ENCODE data around the gene C6orf89. TPM values are rescaled to one million over a fixed set of nuclear protein-coding genes. Genes with fewer than 3 reads are reported as not detected.

The C6orf89 gene
- total RNA-seq, 1 experiment from 2014 or later, result 11.8 TPM

DNA sequence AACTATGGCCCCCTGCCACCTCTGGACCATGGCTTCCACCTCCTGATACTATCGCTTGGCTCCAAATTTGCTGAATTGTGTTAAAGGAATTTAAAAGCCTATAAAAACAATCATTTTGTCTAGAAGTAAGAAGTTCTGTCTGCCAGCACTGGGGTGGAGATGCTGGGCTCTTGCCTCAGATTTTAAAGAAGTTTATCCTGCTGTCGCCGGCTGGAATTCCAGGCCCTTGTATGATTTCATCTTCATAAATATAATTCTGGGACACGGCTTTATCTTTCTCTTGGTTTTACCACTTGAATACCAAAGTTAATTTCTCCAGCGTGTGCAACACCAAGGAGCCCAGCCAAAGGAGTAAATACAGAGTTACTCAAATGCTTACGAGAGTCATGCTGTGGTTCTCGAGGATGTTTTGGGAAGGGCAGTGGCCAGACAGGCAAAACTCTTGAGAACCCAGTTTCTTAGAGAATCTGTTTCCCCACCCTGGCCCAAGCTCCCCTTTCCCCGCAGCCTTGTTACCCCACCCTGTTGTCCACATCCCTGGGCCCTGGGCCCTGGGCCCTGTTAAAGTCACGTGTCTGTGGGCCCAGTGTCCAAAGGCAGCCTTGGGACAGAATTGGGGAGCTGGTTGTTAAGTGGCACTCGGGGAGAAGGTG, 31.9 kb downstream of the C6orf89 start:
- no peak overlapping the region for H2BK15ac ChIP-seq (ENCODE audit: low read depth, low read length)
- H3K79me2 ChIP-seq (ENCODE audit: insufficient read depth, low read length), result no peaks in the 10 kb centered on the region
- H3K9me3 ChIP-seq (ENCODE audit: control insufficient read depth, low read depth, low read length), result no peaks in the 10 kb centered on the region
- no peak overlapping the region for H2BK20ac ChIP-seq (ENCODE audit: low read depth, low read length, poor library complexity, severe bottlenecking)
- H3K9ac ChIP-seq (ENCODE audit: extremely low read depth, insufficient read length, low read length), result no peak overlapping the region
- no peaks in the 10 kb centered on the region for H3K4me1 ChIP-seq (ENCODE audit: insufficient read depth, low read length)
- Mint-ChIP-seq H3K36me3 (ENCODE audit: insufficient read depth in 1 of 3, low read depth in 3 of 3) (peaks cover 0 to 2% (median 0%) of the 10 kb centered on the region in 3 experiments; a peak in 1 of 7 replicates), H3K9me3 (no peaks in the 10 kb centered on the region), H3K27ac (no peak overlapping the region), H3K4me1 (peaks cover 4 to 8% of the 10 kb centered on the region in 2 experiments), H3K27me3 (ENCODE audit: low read depth) (no peaks in the 10 kb centered on the region), H3K4me3 (no peak overlapping the region)
- no peak overlapping the region for H3K56ac ChIP-seq (ENCODE audit: insufficient read length, low read depth, low read length)
- H3K4ac ChIP-seq (ENCODE audit: low read depth, low read length), result no peak overlapping the region
- TF ChIP-seq, protein P1, sequence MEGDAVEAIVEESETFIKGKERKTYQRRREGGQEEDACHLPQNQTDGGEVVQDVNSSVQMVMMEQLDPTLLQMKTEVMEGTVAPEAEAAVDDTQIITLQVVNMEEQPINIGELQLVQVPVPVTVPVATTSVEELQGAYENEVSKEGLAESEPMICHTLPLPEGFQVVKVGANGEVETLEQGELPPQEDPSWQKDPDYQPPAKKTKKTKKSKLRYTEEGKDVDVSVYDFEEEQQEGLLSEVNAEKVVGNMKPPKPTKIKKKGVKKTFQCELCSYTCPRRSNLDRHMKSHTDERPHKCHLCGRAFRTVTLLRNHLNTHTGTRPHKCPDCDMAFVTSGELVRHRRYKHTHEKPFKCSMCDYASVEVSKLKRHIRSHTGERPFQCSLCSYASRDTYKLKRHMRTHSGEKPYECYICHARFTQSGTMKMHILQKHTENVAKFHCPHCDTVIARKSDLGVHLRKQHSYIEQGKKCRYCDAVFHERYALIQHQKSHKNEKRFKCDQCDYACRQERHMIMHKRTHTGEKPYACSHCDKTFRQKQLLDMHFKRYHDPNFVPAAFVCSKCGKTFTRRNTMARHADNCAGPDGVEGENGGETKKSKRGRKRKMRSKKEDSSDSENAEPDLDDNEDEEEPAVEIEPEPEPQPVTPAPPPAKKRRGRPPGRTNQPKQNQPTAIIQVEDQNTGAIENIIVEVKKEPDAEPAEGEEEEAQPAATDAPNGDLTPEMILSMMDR (conservative IDR thresholded peaks at IDR 0.05), result no peak
- DNase-seq, result no peak
- H3K23me2 ChIP-seq (ENCODE audit: insufficient read length, low read depth, low read length, poor library complexity, severe bottlenecking), result no peaks in the 10 kb centered on the region
- no peaks in the 10 kb centered on the region for H4K20me1 ChIP-seq (ENCODE audit: control insufficient read depth, insufficient read depth, insufficient read length)
- H4K5ac ChIP-seq (ENCODE audit: insufficient read length, low read depth, low read length), result no peak overlapping the region
- no peak overlapping the region for H3K14ac ChIP-seq (ENCODE audit: insufficient read depth, low read length)
- H2BK12ac ChIP-seq (ENCODE audit: insufficient read length, low read depth, low read length), result no peak overlapping the region
- H3K18ac ChIP-seq (ENCODE audit: insufficient read length, low read depth, low read length), result no peak overlapping the region
- no peak overlapping the region for H4K91ac ChIP-seq (ENCODE audit: insufficient read length, low read depth, low read length)
- no CpG with 5 or more reads among the region's 10 CpGs for WGBS (ENCODE audit: extremely low coverage, insufficient read length, low lambda C conversion rate)
- no peak overlapping the region for H3T11ph ChIP-seq (ENCODE audit: low read length)
- H2AFZ ChIP-seq (ENCODE audit: low read length), result no peak overlapping the region
- H3K23ac ChIP-seq (ENCODE audit: insufficient read length, low read depth, low read length), result no peak overlapping the region
- no peaks in the 10 kb centered on the region for H3K79me1 ChIP-seq (ENCODE audit: insufficient read depth, low read depth, low read length, poor library complexity, severe bottlenecking)
- H4K8ac ChIP-seq (replicated peaks; ENCODE audit: insufficient read length, low read depth, low read length), result no peak overlapping the region
- H3K27me3 ChIP-seq (ENCODE audit: insufficient read depth, low read length), result no peaks in the 10 kb centered on the region
- H3K4me2 ChIP-seq (ENCODE audit: insufficient read depth, insufficient read length, low read length), result no peak overlapping the region
- H2BK120ac ChIP-seq (ENCODE audit: low read depth, low read length, poor library complexity, severe bottlenecking), result no peak overlapping the region
- no peak overlapping the region for H2AK5ac ChIP-seq (ENCODE audit: insufficient read length, low read length)
- H3K27ac ChIP-seq (ENCODE audit: insufficient read length, low read depth, low read length), result no peak overlapping the region
- H2BK5ac ChIP-seq (ENCODE audit: insufficient read length, low read length), result no peak overlapping the region

Measured in H9 (cell line).